Measurements from ENCODE around the gene KCNG2.

- TF ChIP-seq, protein P1, sequence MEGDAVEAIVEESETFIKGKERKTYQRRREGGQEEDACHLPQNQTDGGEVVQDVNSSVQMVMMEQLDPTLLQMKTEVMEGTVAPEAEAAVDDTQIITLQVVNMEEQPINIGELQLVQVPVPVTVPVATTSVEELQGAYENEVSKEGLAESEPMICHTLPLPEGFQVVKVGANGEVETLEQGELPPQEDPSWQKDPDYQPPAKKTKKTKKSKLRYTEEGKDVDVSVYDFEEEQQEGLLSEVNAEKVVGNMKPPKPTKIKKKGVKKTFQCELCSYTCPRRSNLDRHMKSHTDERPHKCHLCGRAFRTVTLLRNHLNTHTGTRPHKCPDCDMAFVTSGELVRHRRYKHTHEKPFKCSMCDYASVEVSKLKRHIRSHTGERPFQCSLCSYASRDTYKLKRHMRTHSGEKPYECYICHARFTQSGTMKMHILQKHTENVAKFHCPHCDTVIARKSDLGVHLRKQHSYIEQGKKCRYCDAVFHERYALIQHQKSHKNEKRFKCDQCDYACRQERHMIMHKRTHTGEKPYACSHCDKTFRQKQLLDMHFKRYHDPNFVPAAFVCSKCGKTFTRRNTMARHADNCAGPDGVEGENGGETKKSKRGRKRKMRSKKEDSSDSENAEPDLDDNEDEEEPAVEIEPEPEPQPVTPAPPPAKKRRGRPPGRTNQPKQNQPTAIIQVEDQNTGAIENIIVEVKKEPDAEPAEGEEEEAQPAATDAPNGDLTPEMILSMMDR (IDR thresholded peaks at IDR 0.05), result no peak
- TF ChIP-seq POLR2A (IDR thresholded peaks at IDR 0.05; ENCODE audit: low read depth), result no peak
Measured at GRCh38 chr18:79749251-79750191, 48.2 kb upstream of the KCNG2 start.
